ENCODE results near the gene WDFY4.

WDFY4 gene

DNA sequence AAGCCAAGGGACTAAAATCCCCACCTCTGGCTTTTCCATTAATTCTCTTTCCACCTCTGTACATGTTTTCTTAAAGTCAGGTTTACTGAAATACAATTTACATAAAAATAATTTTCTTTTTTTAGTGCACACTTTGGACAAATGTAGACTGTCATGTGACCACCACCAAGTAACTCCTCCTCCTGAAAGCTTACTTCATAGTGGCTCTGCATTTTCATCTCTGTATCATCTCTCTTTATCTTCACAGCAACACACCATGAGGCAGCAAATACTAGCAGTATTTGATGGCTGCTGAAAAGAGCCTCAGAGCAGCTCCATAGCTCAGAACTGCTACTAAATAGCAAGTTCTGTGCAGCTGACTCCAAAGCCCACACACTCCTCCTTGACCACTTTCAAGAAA, 17.3 kb downstream of the WDFY4 start:
- Histone ChIP-seq H3K4me3 (ENCODE audit: low read depth, low read length) (no peak overlapping the region), H3K79me1 (ENCODE audit: low read length) (no peaks in the 10 kb centered on the region), H3K27ac (ENCODE audit: low read depth, low read length) (no peak overlapping the region), H2BK5ac (ENCODE audit: low read depth, low read length, poor library complexity) (no peak overlapping the region), H3K36me3 (ENCODE audit: control insufficient read depth in 1 of 2, insufficient read depth in 2 of 2, low read length in 2 of 2) (no peaks in the 10 kb centered on the region), H3K27me3 (ENCODE audit: insufficient read depth, low read length) (no peaks in the 10 kb centered on the region), H4K12ac (ENCODE audit: low read depth, low read length) (no peak overlapping the region), H2BK120ac (ENCODE audit: insufficient read depth, low read length, poor library complexity) (no peak overlapping the region), H3K14ac (ENCODE audit: low read length) (no peak overlapping the region), H3K4ac (ENCODE audit: low read depth, low read length) (no peak overlapping the region), H2BK12ac (ENCODE audit: low read length) (no peak overlapping the region), H4K8ac (ENCODE audit: low read depth, low read length) (no peak overlapping the region), H4K91ac (ENCODE audit: low read depth, low read length) (no peak overlapping the region), H3K9ac (ENCODE audit: low read length) (no peak overlapping the region), H3K79me2 (ENCODE audit: control insufficient read depth, insufficient read depth, low read length, poor library complexity) (no peaks in the 10 kb centered on the region), H3K23ac (ENCODE audit: low read length) (no peak overlapping the region), H2AK5ac (ENCODE audit: low read length) (no peak overlapping the region), H3K9me3 (ENCODE audit: insufficient read depth, low read depth, low read length) (no peaks in the 10 kb centered on the region), H3K18ac (ENCODE audit: low read length) (no peak overlapping the region), H2AFZ (ENCODE audit: insufficient read depth, low read length, poor library complexity) (no peak overlapping the region), H3K4me1 (ENCODE audit: control insufficient read depth in 1 of 2, insufficient read depth in 2 of 2, low read length in 2 of 2) (no peaks in the 10 kb centered on the region), H3K4me2 (ENCODE audit: low read length) (no peak overlapping the region)
- DNase-seq: no peak

DNA sequence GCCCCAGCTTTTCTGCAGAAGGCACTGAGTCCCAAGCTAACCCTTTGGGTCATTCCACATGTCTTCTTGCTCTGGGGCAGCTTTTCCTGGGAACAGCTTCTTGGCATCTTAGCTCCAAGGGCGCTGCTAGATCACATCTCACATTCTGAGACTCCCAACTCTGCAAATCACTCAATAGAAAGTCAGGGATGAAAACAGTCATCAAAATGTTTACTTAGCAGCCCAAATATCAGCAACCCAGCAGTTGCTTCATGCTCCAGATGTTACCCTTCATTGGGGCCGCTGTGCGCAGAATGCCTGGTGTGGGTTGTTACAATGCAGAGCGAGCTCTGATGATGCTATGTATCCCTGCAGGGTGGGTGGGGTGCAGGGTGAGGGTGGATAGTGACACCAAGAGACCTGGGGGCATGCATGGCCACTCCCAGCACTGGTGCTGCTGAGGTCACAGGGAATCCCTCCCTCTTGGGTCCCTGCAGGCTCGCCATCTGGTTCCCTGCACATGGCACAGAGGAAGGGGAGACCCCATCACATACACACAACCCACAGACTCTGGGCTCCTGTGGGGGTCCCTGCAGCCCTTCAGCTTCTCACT, 19.0 kb downstream of the WDFY4 start:
- Histone ChIP-seq H2AFZ (ENCODE audit: insufficient read depth, low read length, poor library complexity) (no peak overlapping the region), H2BK12ac (ENCODE audit: low read length) (no peak overlapping the region), H2AK5ac (ENCODE audit: low read length) (no peak overlapping the region), H4K8ac (ENCODE audit: low read depth, low read length) (no peak overlapping the region), H3K79me1 (ENCODE audit: low read length) (no peaks in the 10 kb centered on the region), H3K4me1 (ENCODE audit: control insufficient read depth in 1 of 2, insufficient read depth in 2 of 2, low read length in 2 of 2) (peaks cover 0 to 2% of the 10 kb centered on the region in 2 experiments), H3K14ac (ENCODE audit: low read length) (no peak overlapping the region), H4K91ac (ENCODE audit: low read depth, low read length) (no peak overlapping the region), H2BK120ac (ENCODE audit: insufficient read depth, low read length, poor library complexity) (no peak overlapping the region), H3K27me3 (ENCODE audit: insufficient read depth, low read length) (no peaks in the 10 kb centered on the region), H3K9me3 (ENCODE audit: insufficient read depth, low read depth, low read length) (no peaks in the 10 kb centered on the region), H2BK5ac (ENCODE audit: low read depth, low read length, poor library complexity) (no peak overlapping the region), H3K18ac (ENCODE audit: low read length) (no peak overlapping the region), H4K12ac (ENCODE audit: low read depth, low read length) (no peak overlapping the region), H3K79me2 (ENCODE audit: control insufficient read depth, insufficient read depth, low read length, poor library complexity) (no peaks in the 10 kb centered on the region), H3K36me3 (ENCODE audit: control insufficient read depth in 1 of 2, insufficient read depth in 2 of 2, low read length in 2 of 2) (no peaks in the 10 kb centered on the region), H3K23ac (ENCODE audit: low read length) (no peak overlapping the region), H3K9ac (ENCODE audit: low read length) (no peak overlapping the region), H3K27ac (ENCODE audit: low read depth, low read length) (no peak overlapping the region), H3K4me2 (ENCODE audit: low read length) (no peak overlapping the region), H3K4ac (ENCODE audit: low read depth, low read length) (no peak overlapping the region), H3K4me3 (ENCODE audit: low read depth, low read length) (no peak overlapping the region)
- no CpG with 5 or more reads among the region's 5 CpGs for WGBS (ENCODE audit: extremely low coverage, insufficient coverage, insufficient read length)
- DNase-seq: no peak

DNA sequence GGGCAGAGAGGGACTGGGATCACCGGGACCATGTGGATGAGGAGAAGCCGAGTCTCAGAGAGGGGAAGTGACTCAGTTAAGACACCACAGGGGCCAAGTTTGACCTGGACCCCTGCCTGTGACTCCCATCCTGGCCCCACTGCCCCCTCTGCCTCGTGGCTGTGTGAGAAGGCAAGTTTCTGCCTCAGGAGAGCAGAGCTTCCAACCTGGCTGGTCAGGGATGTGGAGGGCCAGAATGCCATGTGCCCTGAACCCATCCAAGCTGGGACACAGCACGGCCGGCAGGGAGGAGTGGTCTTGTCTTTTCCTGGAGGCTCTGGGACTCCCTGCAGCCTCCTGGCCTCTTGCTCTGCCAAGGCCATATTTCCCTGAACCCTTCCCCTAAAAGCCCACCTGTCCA, 19.5 kb downstream of the WDFY4 start:
- H3K27me3 ChIP-seq (ENCODE audit: insufficient read depth, low read length): no peaks in the 10 kb centered on the region
- no peak overlapping the region for H2BK120ac ChIP-seq (ENCODE audit: insufficient read depth, low read length, poor library complexity)
- no peak overlapping the region for H2BK12ac ChIP-seq (ENCODE audit: low read length)
- H3K9ac ChIP-seq (ENCODE audit: low read length): no peak overlapping the region
- WGBS (ENCODE audit: extremely low coverage, insufficient coverage, insufficient read length): no CpG with 5 or more reads among the region's 5 CpGs
- no peak overlapping the region for H3K23ac ChIP-seq (ENCODE audit: low read length)
- H3K4ac ChIP-seq (ENCODE audit: low read depth, low read length): no peak overlapping the region
- no peaks in the 10 kb centered on the region for H3K79me1 ChIP-seq (ENCODE audit: low read length)
- H3K27ac ChIP-seq (ENCODE audit: low read depth, low read length): no peak overlapping the region
- no peak overlapping the region for H3K4me2 ChIP-seq (ENCODE audit: low read length)
- no peak overlapping the region for H3K18ac ChIP-seq (ENCODE audit: low read length)
- peaks cover 0 to 2% of the 10 kb centered on the region in 2 experiments for H3K4me1 ChIP-seq (ENCODE audit: control insufficient read depth in 1 of 2, insufficient read depth in 2 of 2, low read length in 2 of 2)
- no peak overlapping the region for H4K12ac ChIP-seq (ENCODE audit: low read depth, low read length)
- H2BK5ac ChIP-seq (ENCODE audit: low read depth, low read length, poor library complexity): no peak overlapping the region
- no peaks in the 10 kb centered on the region for H3K79me2 ChIP-seq (ENCODE audit: control insufficient read depth, insufficient read depth, low read length, poor library complexity)
- H4K8ac ChIP-seq (ENCODE audit: low read depth, low read length): no peak overlapping the region
- no peak for DNase-seq
- no peaks in the 10 kb centered on the region for H3K9me3 ChIP-seq (ENCODE audit: insufficient read depth, low read depth, low read length)
- no peak overlapping the region for H2AFZ ChIP-seq (ENCODE audit: insufficient read depth, low read length, poor library complexity)
- H3K36me3 ChIP-seq (ENCODE audit: control insufficient read depth in 1 of 2, insufficient read depth in 2 of 2, low read length in 2 of 2): no peaks in the 10 kb centered on the region
- no peak overlapping the region for H2AK5ac ChIP-seq (ENCODE audit: low read length)
- H4K91ac ChIP-seq (ENCODE audit: low read depth, low read length): no peak overlapping the region
- no peak overlapping the region for H3K14ac ChIP-seq (ENCODE audit: low read length)
- no peak overlapping the region for H3K4me3 ChIP-seq (ENCODE audit: low read depth, low read length)

DNA sequence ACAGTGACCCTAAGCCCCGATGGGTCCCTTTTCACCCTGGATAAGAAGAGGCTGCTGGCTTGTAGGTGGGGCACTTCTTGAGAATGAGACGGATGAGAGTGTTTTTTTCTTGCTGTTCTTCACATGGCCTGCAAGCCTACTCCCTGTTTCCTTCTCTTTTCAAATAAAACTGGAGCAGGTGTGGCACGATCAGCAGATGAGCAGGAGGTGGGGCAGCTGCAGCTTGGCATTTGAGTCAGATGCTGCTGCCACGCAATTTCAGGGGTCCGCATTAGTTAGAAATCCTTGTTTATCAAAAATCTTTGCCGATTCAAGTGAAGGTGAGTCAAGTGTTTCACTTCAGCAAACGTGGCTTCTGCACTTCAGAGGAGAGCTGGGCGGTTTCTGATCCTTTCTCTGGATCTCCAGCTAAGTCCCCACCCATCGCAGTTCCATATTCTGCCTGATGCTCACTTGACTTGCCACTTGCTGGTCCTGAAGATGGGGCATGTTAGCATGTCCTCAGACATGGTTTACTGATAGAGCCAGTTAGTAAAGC, 20.8 kb downstream of the WDFY4 start:
- no peak overlapping the region for H3K18ac ChIP-seq (ENCODE audit: low read length)
- no peak overlapping the region for H3K4me3 ChIP-seq (ENCODE audit: low read depth, low read length)
- WGBS (ENCODE audit: extremely low coverage, insufficient coverage, insufficient read length): no CpG with 5 or more reads among the region's 9 CpGs

More for the DNA sequence above, 20.8 kb downstream of the WDFY4 start:
- Histone ChIP-seq H3K79me1 (ENCODE audit: low read length) (no peaks in the 10 kb centered on the region), H3K36me3 (ENCODE audit: control insufficient read depth in 1 of 2, insufficient read depth in 2 of 2, low read length in 2 of 2) (no peaks in the 10 kb centered on the region), H3K27ac (ENCODE audit: low read depth, low read length) (no peak overlapping the region), H3K27me3 (ENCODE audit: insufficient read depth, low read length) (no peaks in the 10 kb centered on the region), H2AK5ac (ENCODE audit: low read length) (no peak overlapping the region), H3K23ac (ENCODE audit: low read length) (no peak overlapping the region), H3K14ac (ENCODE audit: low read length) (no peak overlapping the region), H4K12ac (ENCODE audit: low read depth, low read length) (no peak overlapping the region), H4K91ac (ENCODE audit: low read depth, low read length) (no peak overlapping the region), H2BK5ac (ENCODE audit: low read depth, low read length, poor library complexity) (no peak overlapping the region), H4K8ac (ENCODE audit: low read depth, low read length) (no peak overlapping the region), H2BK12ac (ENCODE audit: low read length) (no peak overlapping the region), H3K4me1 (ENCODE audit: control insufficient read depth in 1 of 2, insufficient read depth in 2 of 2, low read length in 2 of 2) (peaks cover 0 to 2% of the 10 kb centered on the region in 2 experiments), H3K4me2 (ENCODE audit: low read length) (no peak overlapping the region), H2BK120ac (ENCODE audit: insufficient read depth, low read length, poor library complexity) (no peak overlapping the region), H3K9me3 (ENCODE audit: insufficient read depth, low read depth, low read length) (no peaks in the 10 kb centered on the region), H3K4ac (ENCODE audit: low read depth, low read length) (no peak overlapping the region), H2AFZ (ENCODE audit: insufficient read depth, low read length, poor library complexity) (no peak overlapping the region), H3K79me2 (ENCODE audit: control insufficient read depth, insufficient read depth, low read length, poor library complexity) (no peaks in the 10 kb centered on the region), H3K9ac (ENCODE audit: low read length) (no peak overlapping the region)
- DNase-seq: no peak
